HG03108 (cell line): ENCODE results near the gene METTL25B.

Source experiments
- ATAC-seq: cut with Tn5 transposase; IDR thresholded peaks from one replicate; pipeline ENCODE4 v1.9.1; 2021; ENCODE audit warnings: moderate library complexity; ENCODE audit not compliant: unreplicated experiment

METTL25B gene

DNA sequence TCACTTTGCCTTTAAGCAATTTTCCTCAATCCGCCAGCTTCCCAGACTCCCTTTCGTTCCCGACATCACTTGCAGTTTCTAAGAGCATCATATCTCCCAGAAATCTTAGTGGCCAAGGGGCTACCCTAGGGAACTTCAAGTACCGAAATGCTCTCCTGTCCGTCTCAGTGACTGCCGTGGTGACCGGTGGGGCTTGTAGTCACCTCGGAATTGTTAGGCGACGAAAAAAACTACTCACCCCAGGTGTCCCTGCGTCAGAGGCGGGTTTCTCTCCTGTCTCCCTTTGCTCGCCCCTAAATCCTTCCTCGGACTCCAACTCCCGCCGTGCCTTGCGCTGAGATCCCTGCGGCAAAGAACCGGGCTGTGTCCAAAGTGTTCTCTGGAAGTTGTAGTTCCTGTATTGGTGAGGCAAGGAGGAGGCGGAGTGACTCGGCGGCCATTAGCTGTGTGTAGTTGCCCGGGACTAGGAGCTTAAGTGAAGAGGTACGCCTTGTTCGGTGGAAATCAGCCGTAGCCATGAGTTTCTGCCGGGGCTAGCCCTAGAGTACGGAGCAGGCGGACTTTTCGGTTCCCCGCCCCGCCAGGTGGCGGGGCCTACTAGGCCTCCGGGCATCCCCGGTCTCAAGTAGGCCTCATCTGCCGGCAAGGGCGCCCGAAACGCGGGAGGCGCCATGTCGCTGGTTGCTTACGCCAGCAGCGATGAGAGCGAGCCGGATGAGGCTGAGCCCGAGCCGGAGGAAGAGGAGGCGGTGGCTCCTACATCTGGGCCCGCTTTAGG, 39.0 kb downstream of the METTL25B start, which contains the start of gene PRCC:
Gene PRCC (plus strand): TSS at position 435 of the 778 bp plus-strand sequence. CDS start 237 bp downstream, at position 672.
- ATAC-seq: peak; percentile 92

GRCh38 chr1:156767879-156768604, 39.8 kb downstream of the METTL25B start:
- no peak for ATAC-seq

DNA sequence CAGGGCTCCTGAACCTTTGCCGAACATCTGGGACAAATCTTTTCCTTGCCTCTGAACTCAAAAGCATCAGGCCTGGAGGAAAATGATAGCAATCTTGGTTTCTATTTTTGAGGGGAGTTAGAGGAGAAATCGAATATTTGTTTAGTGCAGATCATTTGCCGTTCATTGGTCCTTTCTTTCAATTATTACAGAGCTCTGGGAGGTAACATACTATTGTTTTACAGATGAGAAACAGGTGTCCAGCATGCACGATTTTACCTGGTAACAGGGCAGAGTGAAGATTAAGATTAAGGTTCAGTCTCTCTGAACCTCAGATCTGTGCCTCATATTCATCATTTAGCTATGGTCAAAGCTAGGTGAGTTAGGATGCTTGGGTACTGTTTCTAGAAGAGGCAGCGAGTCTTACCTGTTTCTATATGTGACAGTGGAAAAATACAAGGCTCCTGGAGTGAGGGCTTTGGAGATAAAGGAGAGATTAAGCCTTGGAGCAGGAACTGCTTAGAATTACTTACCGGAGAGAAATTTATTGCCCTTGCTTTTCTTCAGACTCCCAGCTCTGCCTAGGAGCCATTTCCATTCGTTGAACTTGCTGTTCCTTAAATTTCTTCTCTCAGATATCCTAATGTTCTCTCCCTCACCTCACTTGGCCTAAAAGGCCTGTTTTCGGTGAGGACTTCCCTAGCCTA, 40.5 kb downstream of the METTL25B start:
- no peak for ATAC-seq

DNA sequence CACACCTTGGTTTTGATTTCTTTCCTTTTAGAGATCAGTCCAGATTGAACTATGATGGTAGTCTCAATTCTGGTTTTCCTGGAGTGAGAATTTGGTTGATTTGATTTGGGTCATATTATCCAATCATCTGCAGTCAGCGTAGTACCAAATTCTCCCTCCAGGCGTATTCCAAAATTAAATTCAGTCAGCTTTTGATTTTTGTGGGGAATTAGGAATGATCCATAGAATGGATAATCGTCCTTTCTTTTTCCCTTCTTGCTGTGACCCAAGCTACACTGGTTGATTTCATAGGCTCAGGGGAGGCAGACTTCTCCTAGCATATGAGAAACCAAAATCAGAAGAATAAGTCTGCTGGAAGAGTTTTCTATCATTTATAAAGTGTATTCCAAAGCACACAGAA, 44.0 kb downstream of the METTL25B start:
- no peak for ATAC-seq

GRCh38 chr1:156772728-156773497, 44.6 kb downstream of the METTL25B start:
- ATAC-seq: no peak

GRCh38 chr1:156773607-156774006, 45.3 kb downstream of the METTL25B start:
- ATAC-seq: no peak

DNA sequence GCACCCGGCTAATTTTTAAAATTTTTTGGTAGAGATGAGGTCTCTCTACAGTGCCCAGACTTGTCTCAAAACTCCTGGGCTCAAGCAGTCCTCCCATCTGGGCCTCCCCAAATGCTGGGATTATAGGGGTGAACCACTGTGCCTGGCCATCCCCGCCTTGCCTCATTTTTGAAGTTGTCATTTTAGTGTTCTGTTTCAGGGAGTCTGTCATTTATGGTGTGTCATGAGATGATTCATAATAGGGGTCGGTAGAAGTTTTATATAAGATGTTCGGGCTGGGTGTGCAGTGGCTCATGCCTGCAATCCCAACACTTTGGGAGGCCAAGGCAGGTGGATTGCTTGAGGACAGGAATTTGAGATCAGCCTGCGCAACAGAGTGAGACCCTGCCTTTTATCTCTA, 47.5 kb downstream of the METTL25B start:
- ATAC-seq: no peak

- ATAC-seq: no peak
Observed at GRCh38 chr1:156776942-156777341, 48.7 kb downstream of the METTL25B start.

DNA sequence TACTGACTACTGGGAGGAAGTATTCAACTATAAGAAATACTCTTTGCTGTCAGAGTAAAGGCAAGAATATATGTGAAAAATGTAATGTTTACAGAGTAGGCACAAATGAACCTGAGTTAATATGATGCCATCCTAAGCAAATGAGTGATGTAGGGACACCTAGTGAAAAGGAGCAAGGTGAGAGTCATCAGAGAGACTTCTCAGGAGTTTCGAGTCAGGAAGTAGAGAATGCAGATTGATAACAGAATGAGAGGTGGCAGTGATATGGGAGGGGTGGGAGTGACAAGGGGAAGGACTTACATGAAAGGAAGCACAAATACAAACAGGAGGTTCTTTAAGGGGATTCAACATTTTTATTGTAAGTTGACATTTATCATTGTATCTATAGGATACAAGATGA, 49.3 kb downstream of the METTL25B start:
- ATAC-seq: no peak

DNA sequence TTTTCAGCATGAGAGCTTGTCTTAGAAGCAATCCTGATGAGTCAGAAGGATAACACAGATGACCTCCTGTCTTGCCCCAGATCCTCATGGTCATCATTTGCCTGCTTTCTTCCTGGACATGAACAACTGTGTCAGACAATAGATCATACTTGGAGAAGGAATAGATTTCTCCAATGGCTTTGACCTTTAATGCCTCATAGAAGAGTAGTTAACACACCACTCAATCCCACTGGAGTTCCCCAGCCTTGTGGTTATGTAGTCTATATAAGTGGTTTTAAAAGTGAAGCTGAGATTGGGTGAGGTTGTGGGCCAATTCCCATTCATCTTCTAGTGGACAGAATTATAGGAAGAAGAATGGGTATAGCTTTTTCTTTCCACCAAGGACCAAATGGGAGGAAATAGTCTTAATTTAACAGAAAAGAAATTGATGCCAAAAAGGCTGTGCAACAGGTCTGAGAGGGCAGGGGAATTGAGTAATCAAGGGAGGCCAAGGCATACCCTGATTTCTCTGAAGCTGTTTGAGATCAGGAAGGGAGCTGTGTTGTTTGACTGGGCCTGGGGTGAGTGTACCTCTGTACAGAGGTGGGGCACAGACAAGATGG, 53.4 kb downstream of the METTL25B start:
- no peak for ATAC-seq

GRCh38 chr1:156785458-156785857, 57.2 kb downstream of the METTL25B start:
- no peak for ATAC-seq
